ENCODE data around the gene ENPP3.

- TF ChIP-seq POLR2A (IDR thresholded peaks at IDR 0.05) (no peak), CTCF (IDR thresholded peaks at IDR 0.05) (no peak)
These were observed 20.6 kb downstream of the ENPP3 start for GRCh38 chr6:131657630-131658111.
